Lower leg skin (tissue), 4 donors: ENCODE results near the gene ZFX. TPM values are rescaled to one million over a fixed set of nuclear protein-coding genes. Genes with fewer than 3 reads are reported as not detected.
A peak's percentile ranks its signal among the peaks of the same experiment; 100 is the strongest.

Experiments used
- DNase-seq, 2 donors: peaks; one replicate each; pipeline ENCODE4 v3.0.0-alpha.2; 2019; ENCODE audit warnings: low spot score in 2 of 2
- H3K4me3 ChIP-seq: fragments of 200-600 bp; sonication (generic); 2 replicates; pipeline ENCODE4 v1.5.1; 2017; ENCODE audit warnings: mild to moderate bottlenecking, low read depth; ENCODE audit not compliant: poor library complexity, severe bottlenecking
- CTCF ChIP-seq, 3 donors: fragments of 450-650 bp; IDR thresholded peaks; one replicate each; pipeline ENCODE4 v1.5.1; 2016; ENCODE audit warnings: antibody characterized with exemption in 3 of 3, mild to moderate bottlenecking in 3 of 3, moderate library complexity in 2 of 3
- POLR2A ChIP-seq, 2 donors: fragments of 450-650 bp; IDR thresholded peaks; one replicate each; pipeline ENCODE4 v1.6.1; 2016 to 2017; ENCODE audit warnings: antibody characterized with exemption in 2 of 2, mild to moderate bottlenecking in 1 of 2, moderate library complexity in 1 of 2
- WGBS, 2 donors: methylation state at CpG; one replicate each; pipeline ENCODE4 v1.1.5; 2018; 5-methylcytosine and 5-hydroxymethylcytosine counted together
- intact Hi-C: fragments of 100-400 bp; cut with DNase I; formaldehyde crosslinking; loops from one replicate; pipeline ENCODE4 v1.15.0; 2023; ENCODE audit warnings: low total_unique reads
- total RNA-seq, 4 donors: library from RNA; depleted of rRNA; stranded (reverse); fragments of >200 nt; gene quantifications; one replicate each; pipeline ENCODE4 v1.1.0, GENCODE V29; 2016

ZFX gene
- total RNA-seq, 4 donors from 2014 or later: 29.0 to 63.4 (median 37.8) TPM

GRCh38 chrX:24148535-24149350, 786 bp upstream of the ZFX start:
- no peak for TF ChIP-seq CTCF (IDR thresholded peaks at IDR 0.05)
- no peak for TF ChIP-seq POLR2A (IDR thresholded peaks at IDR 0.05)
- peak in 1 of 2 donors; percentile 87 for DNase-seq
- intact Hi-C loops: no loop called here
- 1% methylated on average over 14 to 35 of the region's 35 CpGs for WGBS, 2 donors
- peak overlapping the region; percentile 45 for H3K4me3 ChIP-seq

- DNase-seq: peak; percentile 76 to 98
- no peak for TF ChIP-seq CTCF (IDR thresholded peaks at IDR 0.05)
- no peak for TF ChIP-seq POLR2A (IDR thresholded peaks at IDR 0.05)
- intact Hi-C loops: no loop called here
- peak overlapping the region; percentile 45 for H3K4me3 ChIP-seq
- 0% methylated on average over 9 to 39 of the region's 79 CpGs for WGBS, 2 donors
Observed at GRCh38 chrX:24150051-24150790, 692 bp downstream of the ZFX start.

- WGBS, 2 donors: 0 to 2% methylated on average over 10 of the region's 10 CpGs
- DNase-seq: no peak
- intact Hi-C loops: no loop called here
Observed at GRCh38 chrX:24150898-24151297, 1.4 kb downstream of the ZFX start.

DNA sequence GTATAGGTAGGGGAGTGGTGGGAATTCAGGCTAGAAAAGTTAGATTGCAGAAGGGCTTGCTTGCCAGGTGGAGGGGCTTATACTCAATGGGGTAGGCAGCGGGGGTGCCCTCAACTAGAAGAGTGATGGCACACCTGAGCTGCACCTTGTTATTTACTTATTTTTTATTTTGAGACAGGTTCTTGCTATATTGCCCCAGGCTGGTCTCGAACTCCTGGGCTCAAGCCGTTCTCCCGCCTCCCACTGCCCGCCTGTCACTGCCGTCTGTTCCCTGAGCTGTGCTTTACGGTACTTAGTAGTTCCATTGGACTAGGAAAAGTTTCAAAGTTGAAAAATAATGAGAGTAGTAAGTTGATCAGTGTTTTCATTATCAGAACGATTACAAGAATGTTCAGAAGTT, 2.0 kb downstream of the ZFX start:
- H3K4me3 ChIP-seq: no peak overlapping the region
- intact Hi-C loops: no loop called here
- 28 to 66% methylated on average over 8 of the region's 8 CpGs for WGBS, 2 donors

More at GRCh38 chrX:24150898-24151297, 1.4 kb downstream of the ZFX start:
- TF ChIP-seq POLR2A (IDR thresholded peaks at IDR 0.05): no peak
- TF ChIP-seq CTCF (IDR thresholded peaks at IDR 0.05): no peak
- H3K4me3 ChIP-seq: peak overlapping the region; percentile 45

DNA sequence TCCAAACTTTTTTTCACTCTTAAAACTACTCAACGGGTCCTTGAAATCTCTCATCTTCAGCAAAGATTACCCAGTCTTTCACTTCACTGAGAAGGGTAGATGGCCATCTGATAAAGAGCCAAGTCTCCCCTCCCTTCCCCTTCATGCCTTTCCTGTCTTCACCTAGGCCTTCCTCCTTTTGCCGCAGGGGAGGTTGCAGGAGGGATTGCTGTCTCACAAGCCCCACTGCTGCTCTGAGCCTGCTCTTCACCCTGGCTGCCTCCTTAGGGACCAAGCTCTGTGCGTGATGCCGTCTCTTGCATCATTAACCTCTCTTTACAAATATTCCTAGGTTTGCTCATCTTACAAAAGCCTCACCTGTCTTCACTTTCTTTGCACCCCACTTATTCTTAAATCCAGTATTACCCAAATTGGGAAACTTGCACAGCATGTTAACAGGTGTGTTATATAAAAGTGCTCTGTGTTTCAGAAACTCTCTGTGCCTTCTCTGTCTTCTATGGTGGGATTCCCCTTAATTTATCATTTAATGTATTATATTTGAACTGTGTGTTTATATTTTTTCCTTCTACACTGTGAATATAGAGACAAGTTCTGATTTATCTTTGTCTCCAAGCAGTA, 3.8 kb downstream of the ZFX start:
- H3K4me3 ChIP-seq: no peak overlapping the region
- WGBS, 2 donors: 12 to 45% methylated on average over 4 of the region's 4 CpGs
- TF ChIP-seq CTCF (IDR thresholded peaks at IDR 0.05) (no peak), POLR2A (IDR thresholded peaks at IDR 0.05) (no peak)
- DNase-seq: no peak
- intact Hi-C loops: no loop called here

More for the DNA sequence above, 2.0 kb downstream of the ZFX start:
- TF ChIP-seq POLR2A (IDR thresholded peaks at IDR 0.05): no peak
- no peak for TF ChIP-seq CTCF (IDR thresholded peaks at IDR 0.05)
- no peak for DNase-seq
